ENCODE measurements around the gene VAPA.

- TF ChIP-seq TARDBP (IDR thresholded peaks at IDR 0.05) (no peak), CTBP1 (IDR thresholded peaks at IDR 0.05; ENCODE audit: borderline replicate concordance) (no peak), FOXM1 (IDR thresholded peaks at IDR 0.05; ENCODE audit: borderline replicate concordance) (no peak), FOXA1 (IDR thresholded peaks at IDR 0.05) (no peak), NFRKB (IDR thresholded peaks at IDR 0.05) (no peak), FOXK2 (IDR thresholded peaks at IDR 0.05) (no peak), SUZ12 (IDR thresholded peaks at IDR 0.05) (no peak), SP1 (IDR thresholded peaks at IDR 0.05) (no peak), ELF4 (IDR thresholded peaks at IDR 0.05) (no peak), PKNOX1 (IDR thresholded peaks at IDR 0.05) (no peak), BHLHE40 (IDR thresholded peaks at IDR 0.05; ENCODE audit: borderline replicate concordance) (no peak), L3MBTL2 (conservative IDR thresholded peaks at IDR 0.05) (no peak)
Measured at GRCh38 chr18:9997711-9998110, 83.9 kb downstream of the VAPA start.

Data from HEK293T (cell line).